Measurements from ENCODE around the gene NELFB. TPM values are rescaled to one million over a fixed set of nuclear protein-coding genes. Genes with fewer than 3 reads are reported as not detected.

Gene NELFB
- total and polyA plus RNA-seq, 9 of the 15 experiments (the other 6 are each of a cell fraction or from before 2014, with no cell fraction given), result 0.24 to 84.0 (median 29.7) TPM

- no peak for TF ChIP-seq ELK1 (CRISPR knock-in tag; IDR thresholded peaks at IDR 0.05)
- no peak for TF ChIP-seq POLR3G (IDR thresholded peaks at IDR 0.05; ENCODE audit: extremely low read depth, insufficient read length, insufficient replicate concordance)
- TF ChIP-seq ZNF232 (CRISPR knock-in tag; IDR thresholded peaks at IDR 0.05), result no peak
- no peak for TF ChIP-seq ZNF668 (CRISPR knock-in tag; IDR thresholded peaks at IDR 0.05)
- TF ChIP-seq GTF2E2 (tag; IDR thresholded peaks at IDR 0.05), result 0 out of 2 replicates have a peak, but pooled peaks have one; percentile 54
- no peak for TF ChIP-seq HDAC3 (IDR thresholded peaks at IDR 0.05; ENCODE audit: borderline replicate concordance, partially characterized antibody)
- no peak for TF ChIP-seq EZH2 (IDR thresholded peaks at IDR 0.05; ENCODE audit: borderline replicate concordance, low read depth, low read length)
- no peak for TF ChIP-seq MIER1 (IDR thresholded peaks at IDR 0.05; ENCODE audit: low read depth)
- no peak for TF ChIP-seq FOXK2 (conservative IDR thresholded peaks at IDR 0.05 in 1 of 2, IDR thresholded peaks at IDR 0.05 in 1 of 2; ENCODE audit: low read depth in 2 of 2)
- no peak for TF ChIP-seq SP2 (IDR thresholded peaks at IDR 0.05; ENCODE audit: extremely low read depth, low read depth, low read length, poor library complexity, severe bottlenecking)
- no peak for TF ChIP-seq ADNP (tag; IDR thresholded peaks at IDR 0.05)
- no peak for TF ChIP-seq FOXO4 (CRISPR knock-in tag; IDR thresholded peaks at IDR 0.05)
- TF ChIP-seq ZBTB5 (IDR thresholded peaks at IDR 0.05), result no peak
- no peak for TF ChIP-seq DLX4 (CRISPR knock-in tag; IDR thresholded peaks at IDR 0.05)
- no peak for TF ChIP-seq ELF4 (CRISPR knock-in tag; IDR thresholded peaks at IDR 0.05)
- TF ChIP-seq ZBTB12 (CRISPR knock-in tag; IDR thresholded peaks at IDR 0.05), result no peak
- peak; percentile 80 for TF ChIP-seq RBFOX2 (IDR thresholded peaks at IDR 0.05; ENCODE audit: low read depth, low read length)
- peak; percentile 49 for TF ChIP-seq POLR2A (conservative IDR thresholded peaks at IDR 0.05)
- TF ChIP-seq ZC3H4 (CRISPR knock-in tag; IDR thresholded peaks at IDR 0.05; ENCODE audit: borderline replicate concordance), result no peak
- no peak for TF ChIP-seq RFX7 (CRISPR knock-in tag; IDR thresholded peaks at IDR 0.05)
- no peak for TF ChIP-seq TSC22D4 (tag; IDR thresholded peaks at IDR 0.05)
- TF ChIP-seq HDGF (IDR thresholded peaks at IDR 0.05), result no peak
- no peak for TF ChIP-seq LARP7 (IDR thresholded peaks at IDR 0.05)
Observed at GRCh38 chr9:137316012-137316981, 61.2 kb downstream of the NELFB start (continued).
